Prostate gland (tissue), 2 donors: ENCODE results near the gene BCAS3.

ENCODE experiments used
- POLR2A ChIP-seq: fragments of 450-650 bp; IDR thresholded peaks from one replicate; pipeline ENCODE4 v1.6.1; 2016; ENCODE audit warnings: antibody characterized with exemption, mild to moderate bottlenecking
- TF ChIP-seq, protein P1 (sequence below), 4 experiments: fragments of 200-600 bp in 2 of 4; fragments of 450-650 bp in 2 of 4; sonication (generic) in 2 of 4; IDR thresholded peaks; 1 replicate in 3 of 4; 2 replicates in 1 of 4; pipeline ENCODE4 v1.5.1; 2016 to 2019; ENCODE audit warnings: antibody characterized with exemption in 4 of 4, mild to moderate bottlenecking in 2 of 4, moderate library complexity in 2 of 4

DNA sequence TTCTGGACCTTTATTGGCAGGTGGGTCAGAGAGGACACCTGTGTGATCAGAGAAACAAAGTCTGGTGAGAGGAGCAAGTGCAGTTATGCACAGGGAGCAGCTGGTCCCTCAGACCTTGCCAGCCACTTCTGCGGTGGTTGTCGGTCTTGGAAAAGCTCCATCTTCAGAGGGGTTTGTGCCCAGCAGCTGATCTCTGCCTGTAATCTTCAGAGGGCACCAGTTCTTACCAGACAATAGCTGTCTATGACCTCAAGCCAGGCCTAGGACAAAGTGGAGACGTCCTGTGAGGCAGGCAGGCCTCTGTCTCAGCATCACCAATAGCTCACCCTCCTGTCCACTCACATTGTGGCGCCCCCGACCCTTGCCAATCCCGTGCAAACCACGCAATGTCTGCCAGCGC lies 655.5 kb downstream of the BCAS3 start:
- TF ChIP-seq, protein P1, sequence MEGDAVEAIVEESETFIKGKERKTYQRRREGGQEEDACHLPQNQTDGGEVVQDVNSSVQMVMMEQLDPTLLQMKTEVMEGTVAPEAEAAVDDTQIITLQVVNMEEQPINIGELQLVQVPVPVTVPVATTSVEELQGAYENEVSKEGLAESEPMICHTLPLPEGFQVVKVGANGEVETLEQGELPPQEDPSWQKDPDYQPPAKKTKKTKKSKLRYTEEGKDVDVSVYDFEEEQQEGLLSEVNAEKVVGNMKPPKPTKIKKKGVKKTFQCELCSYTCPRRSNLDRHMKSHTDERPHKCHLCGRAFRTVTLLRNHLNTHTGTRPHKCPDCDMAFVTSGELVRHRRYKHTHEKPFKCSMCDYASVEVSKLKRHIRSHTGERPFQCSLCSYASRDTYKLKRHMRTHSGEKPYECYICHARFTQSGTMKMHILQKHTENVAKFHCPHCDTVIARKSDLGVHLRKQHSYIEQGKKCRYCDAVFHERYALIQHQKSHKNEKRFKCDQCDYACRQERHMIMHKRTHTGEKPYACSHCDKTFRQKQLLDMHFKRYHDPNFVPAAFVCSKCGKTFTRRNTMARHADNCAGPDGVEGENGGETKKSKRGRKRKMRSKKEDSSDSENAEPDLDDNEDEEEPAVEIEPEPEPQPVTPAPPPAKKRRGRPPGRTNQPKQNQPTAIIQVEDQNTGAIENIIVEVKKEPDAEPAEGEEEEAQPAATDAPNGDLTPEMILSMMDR (IDR thresholded peaks at IDR 0.05): no peak
- no peak for TF ChIP-seq POLR2A
